H9 (cell line): Measurements from ENCODE around the gene DMTF1. TPM values are rescaled to one million over a fixed set of nuclear protein-coding genes. Genes with fewer than 3 reads are reported as not detected.

Experiments used
- DNase-seq: peaks from one replicate; pipeline ENCODE4 v3.0.0-alpha.2; 2017
- H2AFZ ChIP-seq: one replicate; pipeline ENCODE4 v1.6.1; 2013; ENCODE audit warnings: mild to moderate bottlenecking, low read length, control low read depth, moderate library complexity
- H2AK5ac ChIP-seq: 2 replicates; pipeline ENCODE4 v1.6.1; 2013; ENCODE audit warnings: low read length, control low read depth, mixed read lengths; ENCODE audit not compliant: insufficient read length
- H2BK120ac ChIP-seq: one replicate; pipeline ENCODE4 v1.6.1; 2013; ENCODE audit warnings: low read depth, mild to moderate bottlenecking, low read length, control low read depth, inconsistent platforms; ENCODE audit not compliant: poor library complexity, severe bottlenecking
- H2BK12ac ChIP-seq: 2 replicates; pipeline ENCODE4 v1.6.1; 2013; ENCODE audit warnings: low read length, control low read depth, mixed read lengths, low read depth; ENCODE audit not compliant: insufficient read length
- H2BK15ac ChIP-seq: 2 replicates; pipeline ENCODE4 v1.6.1; 2013; ENCODE audit warnings: low read depth, low read length, control low read depth
- H2BK20ac ChIP-seq: one replicate; pipeline ENCODE4 v1.6.1; 2013; ENCODE audit warnings: low read depth, mild to moderate bottlenecking, low read length, control low read depth, inconsistent platforms; ENCODE audit not compliant: poor library complexity, severe bottlenecking
- H2BK5ac ChIP-seq: 2 replicates; pipeline ENCODE4 v1.6.1; 2013; ENCODE audit warnings: low read length, control low read depth, mixed read lengths; ENCODE audit not compliant: insufficient read length
- H3K14ac ChIP-seq: 2 replicates; pipeline ENCODE4 v1.6.1; 2013; ENCODE audit warnings: low read length, control low read depth; ENCODE audit not compliant: insufficient read depth
- H3K18ac ChIP-seq: 2 replicates; pipeline ENCODE4 v1.6.1; 2013; ENCODE audit warnings: low read depth, mild to moderate bottlenecking, mixed read lengths, low read length, control low read depth; ENCODE audit not compliant: insufficient read length
- H3K23ac ChIP-seq: 2 replicates; pipeline ENCODE4 v1.6.1; 2013; ENCODE audit warnings: low read length, control low read depth, mixed read lengths, low read depth; ENCODE audit not compliant: insufficient read length
- H3K23me2 ChIP-seq: 2 replicates; pipeline ENCODE4 v1.6.1; 2013; ENCODE audit warnings: low read depth, mild to moderate bottlenecking, mixed read lengths, low read length, control low read depth; ENCODE audit not compliant: insufficient read length, poor library complexity, severe bottlenecking
- H3K27ac ChIP-seq: 2 replicates; pipeline ENCODE4 v1.5.1; 2013; ENCODE audit warnings: low read length, control low read depth, mixed read lengths, low read depth; ENCODE audit not compliant: insufficient read length
- H3K27me3 ChIP-seq: 2 replicates; pipeline ENCODE4 v1.6.1; 2013; ENCODE audit warnings: low read length, control low read depth, inconsistent platforms; ENCODE audit not compliant: insufficient read depth
- H3K4ac ChIP-seq: 2 replicates; pipeline ENCODE4 v1.6.1; 2013; ENCODE audit warnings: low read depth, mild to moderate bottlenecking, control low read depth, inconsistent platforms, low read length, moderate library complexity
- H3K4me1 ChIP-seq: 2 replicates; pipeline ENCODE4 v1.6.1; 2013; ENCODE audit warnings: low read length, control low read depth, inconsistent platforms; ENCODE audit not compliant: insufficient read depth
- H3K4me2 ChIP-seq: 2 replicates; pipeline ENCODE4 v1.6.1; 2013; ENCODE audit warnings: low read length, control low read depth, mixed read lengths; ENCODE audit not compliant: insufficient read length, insufficient read depth
- H3K56ac ChIP-seq: 2 replicates; pipeline ENCODE4 v1.6.1; 2013; ENCODE audit warnings: low read depth, mild to moderate bottlenecking, mixed read lengths, low read length, control low read depth; ENCODE audit not compliant: insufficient read length
- H3K79me1 ChIP-seq: 2 replicates; pipeline ENCODE4 v1.6.1; 2013; ENCODE audit warnings: low read depth, mild to moderate bottlenecking, moderate library complexity, low read length, control low read depth, inconsistent platforms; ENCODE audit not compliant: insufficient read depth, poor library complexity, severe bottlenecking
- H3K79me2 ChIP-seq: 2 replicates; pipeline ENCODE4 v1.6.1; 2013; ENCODE audit warnings: low read length, control low read depth, inconsistent platforms; ENCODE audit not compliant: insufficient read depth
- H3K9ac ChIP-seq: 2 replicates; pipeline ENCODE4 v1.6.1; 2013; ENCODE audit warnings: low read length, control low read depth, mixed read lengths; ENCODE audit not compliant: insufficient read length; ENCODE audit errors: extremely low read depth
- H3K9me3 ChIP-seq: one replicate; pipeline ENCODE4 v1.6.1; 2013; ENCODE audit warnings: low read depth, low read length, inconsistent platforms; ENCODE audit not compliant: control insufficient read depth
- H3T11ph ChIP-seq: one replicate; pipeline ENCODE4 v1.6.1; 2013; ENCODE audit warnings: mild to moderate bottlenecking, low read length, control low read depth, inconsistent platforms
- H4K20me1 ChIP-seq: one replicate; pipeline ENCODE4 v1.6.1; 2013; ENCODE audit not compliant: control insufficient read depth, insufficient read length, insufficient read depth
- H4K5ac ChIP-seq: 2 replicates; pipeline ENCODE4 v1.6.1; 2013; ENCODE audit warnings: low read depth, mild to moderate bottlenecking, mixed read lengths, low read length, control low read depth; ENCODE audit not compliant: insufficient read length
- H4K8ac ChIP-seq: replicated peaks from 2 replicates; pipeline ENCODE4 v1.6.1; 2013; ENCODE audit warnings: low read length, control low read depth, mixed read lengths, low read depth; ENCODE audit not compliant: insufficient read length
- H4K91ac ChIP-seq: 2 replicates; pipeline ENCODE4 v1.6.1; 2013; ENCODE audit warnings: low read depth, mild to moderate bottlenecking, moderate library complexity, mixed read lengths, low read length, control low read depth; ENCODE audit not compliant: insufficient read length
- H3K27ac Mint-ChIP-seq, 3 experiments: 2 replicates in 2 of 3; 3 replicates in 1 of 3; pipeline ENCODE4 v1.8.0; 2020 to 2021; ENCODE audit warnings: mixed read lengths in 3 of 3, mild to moderate bottlenecking in 1 of 3, moderate library complexity in 1 of 3
- H3K27me3 Mint-ChIP-seq: 2 replicates; pipeline ENCODE4 v1.8.0; 2021; ENCODE audit warnings: low read depth, mild to moderate bottlenecking, moderate library complexity, mixed read lengths
- H3K36me3 Mint-ChIP-seq, 3 experiments: 2 replicates in 2 of 3; 3 replicates in 1 of 3; pipeline ENCODE4 v1.8.0; 2020 to 2021; ENCODE audit warnings: low read depth in 3 of 3, mixed read lengths in 3 of 3; ENCODE audit not compliant: insufficient read depth in 1 of 3
- H3K4me1 Mint-ChIP-seq, 2 experiments: 2 replicates each; pipeline ENCODE4 v1.8.0; 2020; ENCODE audit warnings: mixed read lengths in 2 of 2
- H3K4me3 Mint-ChIP-seq, 2 experiments: 2 replicates in 1 of 2; 3 replicates in 1 of 2; pipeline ENCODE4 v1.8.0; 2020 to 2021; ENCODE audit warnings: mild to moderate bottlenecking in 2 of 2, mixed read lengths in 2 of 2, moderate library complexity in 1 of 2
- H3K9me3 Mint-ChIP-seq, 2 experiments: 2 replicates in 1 of 2; 3 replicates in 1 of 2; pipeline ENCODE4 v1.8.0; 2020; ENCODE audit warnings: mild to moderate bottlenecking in 2 of 2, mixed read lengths in 2 of 2, moderate library complexity in 1 of 2
- CTCF ChIP-seq: fragments of 200-600 bp; sonication (generic); conservative IDR thresholded peaks from 3 replicates; pipeline ENCODE4 v1.8.0; 2021; ENCODE audit warnings: antibody characterized with exemption, mild to moderate bottlenecking
- WGBS: extraction: QIAGEN DNeasy Blood & Tissue Kit; methylation state at CpG from one replicate; pipeline ENCODE4 v1.1.7; 2013; ENCODE audit warnings: missing lambda C conversion rate, low lambda C conversion rate, mixed read lengths; ENCODE audit not compliant: insufficient read length; ENCODE audit errors: extremely low coverage; 5-methylcytosine and 5-hydroxymethylcytosine counted together
- total RNA-seq: library from RNA; stranded (reverse); gene quantifications from 2 replicates; pipeline ENCODE4 v1.2.1, GENCODE V29; 2021

DMTF1 gene
- total RNA-seq, 1 experiment from 2014 or later = 111 TPM

- H2BK120ac ChIP-seq = no peak overlapping the region
- H2BK12ac ChIP-seq = no peak overlapping the region
- no peaks in the 10 kb centered on the region for H3K4me1 ChIP-seq
- no peak overlapping the region for H3K4me2 ChIP-seq
- no peak overlapping the region for H3K9ac ChIP-seq
- H2AK5ac ChIP-seq = no peak overlapping the region
- no peak overlapping the region for H3T11ph ChIP-seq
- H4K8ac ChIP-seq = no peak overlapping the region
- no peak for DNase-seq
- H3K23ac ChIP-seq = no peak overlapping the region
- no peak overlapping the region for H2BK15ac ChIP-seq
- H3K9me3 Mint-ChIP-seq = no peaks in the 10 kb centered on the region
- no peak overlapping the region for H4K5ac ChIP-seq
- no peaks in the 10 kb centered on the region for H3K27me3 ChIP-seq
- H3K18ac ChIP-seq = no peak overlapping the region
- H3K36me3 Mint-ChIP-seq = peaks cover 37 to 89% (median 80%) of the 10 kb centered on the region in 3 experiments; a peak in 6 of 7 replicates
- whole genome bisulfite sequencing = no CpG with 5 or more reads among the region's 1 CpG
- no peak overlapping the region for H2BK5ac ChIP-seq
- no peaks in the 10 kb centered on the region for H4K20me1 ChIP-seq
- H3K79me2 ChIP-seq = no peaks in the 10 kb centered on the region
- no peak overlapping the region for H3K14ac ChIP-seq
- H3K79me1 ChIP-seq = no peaks in the 10 kb centered on the region
- no peak overlapping the region for H2BK20ac ChIP-seq
- H3K9me3 ChIP-seq = no peaks in the 10 kb centered on the region
- no peaks in the 10 kb centered on the region for H3K23me2 ChIP-seq
- no peak overlapping the region for H3K27ac Mint-ChIP-seq
- H3K4me1 Mint-ChIP-seq = no peaks in the 10 kb centered on the region
- no peak overlapping the region for H4K91ac ChIP-seq
- no peaks in the 10 kb centered on the region for H3K27me3 Mint-ChIP-seq
- TF ChIP-seq CTCF = no peak
- H3K56ac ChIP-seq = no peak overlapping the region
- no peak overlapping the region for H3K4ac ChIP-seq
- H3K4me3 Mint-ChIP-seq = no peak overlapping the region
- no peak overlapping the region for H2AFZ ChIP-seq
- H3K27ac ChIP-seq = no peak overlapping the region
Measured at GRCh38 chr7:87193912-87194311, 41.7 kb downstream of the DMTF1 start.
